PC-3 (cell line): ENCODE measurements around the gene TNFSF15.

ENCODE experiments used
- EZH2 ChIP-seq: fragments of 300-600 bp; sonication (generic); IDR thresholded peaks from one replicate; pipeline ENCODE4 v1.6.1; 2017; ENCODE audit warnings: antibody characterized with exemption, mild to moderate bottlenecking, low read length; ENCODE audit not compliant: unreplicated experiment
- EZH2phosphoT487 ChIP-seq: fragments of 300-600 bp; sonication (generic); IDR thresholded peaks from 2 replicates; pipeline ENCODE4 v1.6.1; 2018; ENCODE audit warnings: mild to moderate bottlenecking, antibody characterized with exemption, low read length, borderline replicate concordance
- TF ChIP-seq, protein P1 (sequence below): fragments of 300-600 bp; sonication (generic); conservative IDR thresholded peaks from 2 replicates; pipeline ENCODE4 v1.5.1; 2017; ENCODE audit warnings: antibody characterized with exemption, low read depth, mild to moderate bottlenecking, low read length

DNA sequence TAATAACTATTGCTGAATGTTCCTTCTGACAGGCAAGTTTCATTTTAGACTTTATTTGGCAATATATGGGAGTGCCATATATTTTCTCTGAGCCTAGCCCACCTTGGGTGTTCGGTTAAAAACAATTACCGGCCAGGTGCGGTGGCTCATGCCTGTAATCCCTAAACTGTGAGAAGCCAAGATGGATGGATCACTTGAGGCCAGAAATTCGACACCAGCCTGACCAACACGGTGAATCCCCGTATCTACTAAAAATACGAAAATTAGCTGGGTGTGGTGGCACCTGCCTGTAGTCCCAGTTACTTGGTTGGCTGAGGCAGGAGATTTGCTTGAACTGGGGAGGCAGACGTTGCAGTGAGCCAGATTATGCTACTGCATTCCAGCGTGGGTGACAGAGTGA lies 47.9 kb downstream of the TNFSF15 start:
- TF ChIP-seq, protein P1, sequence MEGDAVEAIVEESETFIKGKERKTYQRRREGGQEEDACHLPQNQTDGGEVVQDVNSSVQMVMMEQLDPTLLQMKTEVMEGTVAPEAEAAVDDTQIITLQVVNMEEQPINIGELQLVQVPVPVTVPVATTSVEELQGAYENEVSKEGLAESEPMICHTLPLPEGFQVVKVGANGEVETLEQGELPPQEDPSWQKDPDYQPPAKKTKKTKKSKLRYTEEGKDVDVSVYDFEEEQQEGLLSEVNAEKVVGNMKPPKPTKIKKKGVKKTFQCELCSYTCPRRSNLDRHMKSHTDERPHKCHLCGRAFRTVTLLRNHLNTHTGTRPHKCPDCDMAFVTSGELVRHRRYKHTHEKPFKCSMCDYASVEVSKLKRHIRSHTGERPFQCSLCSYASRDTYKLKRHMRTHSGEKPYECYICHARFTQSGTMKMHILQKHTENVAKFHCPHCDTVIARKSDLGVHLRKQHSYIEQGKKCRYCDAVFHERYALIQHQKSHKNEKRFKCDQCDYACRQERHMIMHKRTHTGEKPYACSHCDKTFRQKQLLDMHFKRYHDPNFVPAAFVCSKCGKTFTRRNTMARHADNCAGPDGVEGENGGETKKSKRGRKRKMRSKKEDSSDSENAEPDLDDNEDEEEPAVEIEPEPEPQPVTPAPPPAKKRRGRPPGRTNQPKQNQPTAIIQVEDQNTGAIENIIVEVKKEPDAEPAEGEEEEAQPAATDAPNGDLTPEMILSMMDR: no peak
- TF ChIP-seq EZH2 (no peak), EZH2phosphoT487 (no peak)
